ENCODE results near the gene PLA2G6. TPM values are rescaled to one million over a fixed set of nuclear protein-coding genes. Genes with fewer than 3 reads are reported as not detected.

PLA2G6 gene, protein sequence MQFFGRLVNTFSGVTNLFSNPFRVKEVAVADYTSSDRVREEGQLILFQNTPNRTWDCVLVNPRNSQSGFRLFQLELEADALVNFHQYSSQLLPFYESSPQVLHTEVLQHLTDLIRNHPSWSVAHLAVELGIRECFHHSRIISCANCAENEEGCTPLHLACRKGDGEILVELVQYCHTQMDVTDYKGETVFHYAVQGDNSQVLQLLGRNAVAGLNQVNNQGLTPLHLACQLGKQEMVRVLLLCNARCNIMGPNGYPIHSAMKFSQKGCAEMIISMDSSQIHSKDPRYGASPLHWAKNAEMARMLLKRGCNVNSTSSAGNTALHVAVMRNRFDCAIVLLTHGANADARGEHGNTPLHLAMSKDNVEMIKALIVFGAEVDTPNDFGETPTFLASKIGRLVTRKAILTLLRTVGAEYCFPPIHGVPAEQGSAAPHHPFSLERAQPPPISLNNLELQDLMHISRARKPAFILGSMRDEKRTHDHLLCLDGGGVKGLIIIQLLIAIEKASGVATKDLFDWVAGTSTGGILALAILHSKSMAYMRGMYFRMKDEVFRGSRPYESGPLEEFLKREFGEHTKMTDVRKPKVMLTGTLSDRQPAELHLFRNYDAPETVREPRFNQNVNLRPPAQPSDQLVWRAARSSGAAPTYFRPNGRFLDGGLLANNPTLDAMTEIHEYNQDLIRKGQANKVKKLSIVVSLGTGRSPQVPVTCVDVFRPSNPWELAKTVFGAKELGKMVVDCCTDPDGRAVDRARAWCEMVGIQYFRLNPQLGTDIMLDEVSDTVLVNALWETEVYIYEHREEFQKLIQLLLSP
- total RNA-seq (2014; rRNA removed; shearing (Covaris generic)), result 1.0 and 2.5 TPM in 2 replicates

DNA sequence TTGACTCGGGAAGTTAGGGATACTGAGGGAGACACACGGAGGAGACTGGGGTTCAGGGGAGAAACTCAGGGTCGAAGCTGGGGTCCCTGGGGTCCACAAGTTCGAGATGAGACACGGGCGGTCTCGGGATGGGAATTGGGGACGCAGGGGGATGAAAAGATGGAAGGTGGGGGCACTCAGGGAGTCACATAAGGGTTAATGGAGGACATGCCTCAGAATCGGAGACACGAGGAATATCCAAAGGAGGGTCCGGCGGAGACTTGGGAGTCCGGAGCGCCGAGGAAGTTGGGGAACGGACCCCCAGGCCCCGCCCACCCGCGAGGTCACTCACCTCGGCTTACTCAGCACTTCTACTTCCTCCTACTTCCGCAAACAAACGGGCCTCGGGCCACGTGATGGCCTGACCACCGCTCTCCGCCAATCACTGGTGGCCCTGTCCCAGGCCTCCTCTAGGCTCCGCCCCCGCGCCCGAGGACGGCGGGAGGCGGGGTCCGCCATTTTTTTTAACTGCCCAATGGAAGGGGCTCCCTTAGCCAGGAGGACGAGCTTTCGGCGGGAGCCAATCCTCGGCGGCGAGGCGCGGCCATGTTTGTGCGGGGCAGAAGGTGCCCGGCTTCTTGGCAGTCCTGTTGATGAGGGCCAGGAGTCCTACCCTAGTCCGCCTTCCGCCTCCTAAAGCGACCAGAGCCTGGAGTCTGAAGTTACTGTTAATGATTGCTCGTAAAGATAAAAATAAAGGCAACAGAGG is at the start of gene PLA2G6:
Gene PLA2G6 (minus strand): TSS at position 378 of the 748 bp plus-strand sequence. CDS start 12,404 bp downstream, outside the sequence.
- H3K4me1 ChIP-seq (replicated peaks), result peaks cover 59% of the 10 kb centered on the region
- peak within 1 kb of the TSS; percentile 92 for H3K27ac ChIP-seq
- H3K27me3 ChIP-seq (replicated peaks), result no peaks in the 10 kb centered on the region
- no peaks in the 10 kb centered on the region for H3K36me3 ChIP-seq
- no peaks in the 10 kb centered on the region for H3K9me3 ChIP-seq (replicated peaks)
- peak within 1 kb of the TSS; percentile 24 for H3K4me3 ChIP-seq
- DNase-seq (ENCODE audit: low read depth in 1 of 2, low spot score in 2 of 2), result peak; percentile 98 to 99

GRCh38 chr22:38230916-38231315 is 49.3 kb upstream of the PLA2G6 start:
- H3K27me3 ChIP-seq (replicated peaks), result no peaks in the 10 kb centered on the region
- no peak for DNase-seq (ENCODE audit: low read depth in 1 of 2, low spot score in 2 of 2)
- H3K9me3 ChIP-seq (replicated peaks), result no peaks in the 10 kb centered on the region
- H3K36me3 ChIP-seq, result peaks cover 79% of the 10 kb centered on the region
- H3K4me3 ChIP-seq, result no peak overlapping the region
- H3K27ac ChIP-seq, result no peak overlapping the region
- H3K4me1 ChIP-seq (replicated peaks), result peaks cover 39% of the 10 kb centered on the region

DNA sequence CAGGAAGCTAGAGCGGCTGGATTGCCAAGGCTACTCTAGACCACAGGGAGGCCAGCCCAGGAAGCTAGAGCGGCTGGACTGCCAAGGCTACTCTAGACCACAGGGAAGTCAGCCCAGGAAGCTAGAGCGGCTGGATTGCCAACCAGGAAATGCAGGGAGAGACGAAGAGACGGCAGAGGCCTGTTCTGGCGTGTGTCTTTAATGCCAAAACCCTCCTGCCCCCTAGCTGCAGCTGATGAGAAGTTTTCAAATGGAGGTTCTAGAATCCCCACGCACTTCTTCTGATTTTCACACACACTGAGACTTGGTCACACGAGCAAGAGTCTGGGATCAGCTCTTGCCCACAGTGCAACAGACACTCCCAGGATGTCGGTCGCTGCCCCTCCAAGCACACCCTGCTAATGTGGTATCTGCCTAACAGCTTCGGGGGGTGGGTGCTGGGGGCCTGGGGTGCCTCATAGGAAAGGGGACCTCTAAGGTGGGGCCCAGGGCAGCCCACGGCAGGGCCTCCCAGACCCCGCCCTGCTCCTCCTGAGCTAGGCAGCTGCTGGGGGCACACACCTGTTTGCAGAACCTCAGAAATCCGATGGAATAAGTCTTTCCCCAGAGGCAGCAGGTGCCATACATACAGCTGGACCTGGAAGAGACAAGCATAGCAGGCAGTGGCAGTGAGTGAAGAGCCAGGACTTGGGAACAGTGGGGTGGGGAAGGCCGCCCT is 48.6 kb upstream of the PLA2G6 start:
- Histone ChIP-seq H3K36me3 (peaks cover 79% of the 10 kb centered on the region), H3K4me3 (no peak overlapping the region), H3K27ac (no peak overlapping the region; the same call in 1 of the 2 replicates), H3K27me3 (replicated peaks) (no peaks in the 10 kb centered on the region), H3K9me3 (replicated peaks) (no peaks in the 10 kb centered on the region), H3K4me1 (replicated peaks) (peaks cover 39% of the 10 kb centered on the region)
- DNase-seq (ENCODE audit: low read depth in 1 of 2, low spot score in 2 of 2), result peak in 1 of 2 experiments; percentile 70

- DNase-seq (ENCODE audit: low read depth in 1 of 2, low spot score in 2 of 2), result peak; percentile 94 to 98
- Histone ChIP-seq H3K4me3 (no peak overlapping the region), H3K27ac (peak overlapping the region; percentile 85), H3K27me3 (replicated peaks) (no peaks in the 10 kb centered on the region), H3K36me3 (peaks cover 79% of the 10 kb centered on the region), H3K9me3 (replicated peaks) (no peaks in the 10 kb centered on the region), H3K4me1 (replicated peaks) (peaks cover 39% of the 10 kb centered on the region)
Observed at GRCh38 chr22:38228873-38229740, 47.5 kb upstream of the PLA2G6 start.

DNA sequence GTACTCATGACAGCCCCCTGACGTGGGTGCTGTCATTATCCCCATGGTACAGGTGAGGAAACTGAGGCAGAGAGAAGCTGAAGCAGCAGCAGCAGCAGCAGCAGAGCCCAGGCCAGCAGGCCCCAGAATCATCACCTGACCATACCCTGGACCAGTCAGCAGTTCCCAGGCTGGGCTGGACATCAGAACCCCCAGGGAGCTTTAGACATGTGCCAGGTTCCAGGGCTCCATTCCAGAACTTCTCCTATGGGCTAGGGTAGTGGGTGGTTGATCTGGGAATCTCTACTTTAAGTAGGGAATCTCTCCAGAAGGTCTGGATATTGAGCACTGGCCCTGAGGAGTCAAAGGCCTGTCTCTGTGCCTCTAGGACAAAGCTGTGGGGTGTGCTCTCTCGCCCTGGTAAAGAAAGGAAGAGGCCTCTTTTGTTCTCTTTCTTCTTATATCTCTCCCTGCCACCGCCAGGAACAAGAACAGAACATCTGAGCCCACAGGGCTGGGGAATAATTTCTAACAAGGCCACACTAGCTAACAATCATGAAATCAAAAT is 46.8 kb upstream of the PLA2G6 start:
- Histone ChIP-seq H3K4me1 (replicated peaks) (peaks cover 39% of the 10 kb centered on the region), H3K36me3 (peaks cover 79% of the 10 kb centered on the region), H3K9me3 (replicated peaks) (no peaks in the 10 kb centered on the region), H3K27me3 (replicated peaks) (no peaks in the 10 kb centered on the region), H3K27ac (peak overlapping the region; percentile 85), H3K4me3 (no peak overlapping the region)
- no peak for DNase-seq (ENCODE audit: low read depth in 1 of 2, low spot score in 2 of 2)

- Histone ChIP-seq H3K4me1 (replicated peaks) (peaks cover 39% of the 10 kb centered on the region), H3K27ac (peak overlapping the region; percentile 85), H3K36me3 (peaks cover 81% of the 10 kb centered on the region), H3K4me3 (no peak overlapping the region), H3K9me3 (replicated peaks) (no peaks in the 10 kb centered on the region), H3K27me3 (replicated peaks) (no peaks in the 10 kb centered on the region)
- no peak for DNase-seq (ENCODE audit: low read depth in 1 of 2, low spot score in 2 of 2)
Observed at GRCh38 chr22:38226853-38227649, 45.4 kb upstream of the PLA2G6 start.

DNA sequence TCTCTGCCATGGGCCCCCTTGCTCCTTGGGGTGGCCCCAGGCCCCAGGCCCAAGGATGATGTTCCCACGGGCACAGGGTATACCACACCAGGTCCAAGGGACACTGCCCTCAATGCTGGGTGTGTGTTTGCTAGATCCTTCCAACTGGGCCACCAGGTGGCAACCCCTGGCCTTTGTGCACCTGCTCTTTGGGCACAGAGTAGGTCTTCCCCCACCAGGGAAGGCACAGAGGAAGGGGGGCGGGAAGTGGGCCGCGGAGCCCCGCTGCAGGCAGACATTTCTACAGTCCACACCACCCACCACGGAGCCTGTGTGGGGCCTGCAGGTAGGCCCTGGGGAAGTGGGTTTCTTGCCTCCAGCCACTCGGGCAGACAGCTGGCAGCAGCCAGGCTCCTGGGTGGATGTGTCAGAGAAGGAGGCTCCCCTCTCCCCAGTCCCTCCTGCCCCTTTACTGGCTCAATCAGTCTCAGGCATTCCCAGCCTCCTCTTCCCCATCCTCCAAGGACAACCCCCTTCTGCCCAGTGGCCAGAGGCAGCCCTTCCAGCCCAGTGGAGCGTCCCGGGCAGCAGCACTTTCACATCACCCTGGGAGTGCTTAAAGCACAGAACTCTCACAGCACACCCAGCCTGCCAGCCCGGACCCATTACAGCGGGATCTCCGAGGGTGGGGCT is 41.8 kb upstream of the PLA2G6 start:
- no peak for DNase-seq (ENCODE audit: low read depth in 1 of 2, low spot score in 2 of 2)
- peaks cover 86% of the 10 kb centered on the region for H3K36me3 ChIP-seq
- no peak overlapping the region for H3K4me3 ChIP-seq

GRCh38 chr22:38222797-38223119 is 41.1 kb upstream of the PLA2G6 start:
- Histone ChIP-seq H3K9me3 (replicated peaks) (no peaks in the 10 kb centered on the region), H3K27me3 (replicated peaks) (no peaks in the 10 kb centered on the region), H3K36me3 (peaks cover 80% of the 10 kb centered on the region), H3K4me3 (no peak overlapping the region), H3K4me1 (replicated peaks) (peaks cover 40% of the 10 kb centered on the region), H3K27ac (no peak overlapping the region)
- DNase-seq (ENCODE audit: low read depth in 1 of 2, low spot score in 2 of 2), result no peak

More for the DNA sequence above, 41.8 kb upstream of the PLA2G6 start:
- Histone ChIP-seq H3K9me3 (replicated peaks) (no peaks in the 10 kb centered on the region), H3K4me1 (replicated peaks) (peaks cover 40% of the 10 kb centered on the region), H3K27me3 (replicated peaks) (no peaks in the 10 kb centered on the region), H3K27ac (no peak overlapping the region)

- H3K27me3 ChIP-seq (replicated peaks), result no peaks in the 10 kb centered on the region
- peaks cover 74% of the 10 kb centered on the region for H3K36me3 ChIP-seq
- H3K4me1 ChIP-seq (replicated peaks), result peaks cover 38% of the 10 kb centered on the region
- DNase-seq (ENCODE audit: low read depth in 1 of 2, low spot score in 2 of 2), result no peak
- no peak overlapping the region for H3K4me3 ChIP-seq
- no peaks in the 10 kb centered on the region for H3K9me3 ChIP-seq (replicated peaks)
- no peak overlapping the region for H3K27ac ChIP-seq
Observed at GRCh38 chr22:38221908-38222796, 40.5 kb upstream of the PLA2G6 start.

GRCh38 chr22:38221407-38221806 is 39.8 kb upstream of the PLA2G6 start:
- peaks cover 72% of the 10 kb centered on the region for H3K36me3 ChIP-seq
- H3K27ac ChIP-seq, result no peak overlapping the region
- no peak for DNase-seq (ENCODE audit: low read depth in 1 of 2, low spot score in 2 of 2)
- no peak overlapping the region for H3K4me3 ChIP-seq
- H3K4me1 ChIP-seq (replicated peaks), result peaks cover 30% of the 10 kb centered on the region
- no peaks in the 10 kb centered on the region for H3K27me3 ChIP-seq (replicated peaks)
- no peaks in the 10 kb centered on the region for H3K9me3 ChIP-seq (replicated peaks)
